ENCODE measurements around the gene ANP32E.

Gene ANP32E

DNA sequence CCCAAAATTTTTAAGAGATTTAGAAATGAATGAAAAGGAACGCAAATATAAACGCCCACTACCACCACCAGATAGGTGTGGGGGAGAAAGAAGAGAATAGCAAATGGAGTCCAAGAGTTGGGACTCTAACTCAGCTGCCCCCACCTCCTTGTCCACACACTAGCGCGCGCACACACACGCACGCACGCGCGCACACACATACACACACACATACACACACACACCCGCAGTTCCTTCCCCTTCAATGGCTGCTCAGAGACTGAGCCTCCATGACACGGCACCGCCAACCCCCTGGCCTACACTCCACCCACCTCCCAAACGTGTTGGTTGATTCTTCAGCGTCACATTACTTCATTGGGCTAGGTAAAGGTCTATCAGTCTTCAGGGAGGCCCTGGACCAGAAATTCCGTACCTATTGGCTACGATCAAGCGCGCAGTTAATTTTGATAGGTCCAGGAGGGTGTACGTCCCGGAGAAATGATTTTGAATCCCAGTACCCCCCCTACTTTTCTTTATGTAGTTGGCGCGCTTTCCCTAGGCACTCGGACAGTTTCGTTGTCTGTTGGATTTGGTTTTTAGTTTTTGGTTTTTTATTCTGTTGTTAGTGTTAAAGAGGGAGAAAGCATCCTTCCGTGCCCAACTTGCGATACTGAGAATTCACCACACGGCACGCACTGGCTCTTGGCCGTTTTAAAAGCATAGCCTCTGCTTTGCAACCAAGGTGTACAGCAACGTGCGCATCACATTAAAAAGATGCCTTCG, at the start of gene ANP32E:
Gene ANP32E, minus strand, starts transcription at position 261 of the 762 bp plus-strand sequence. CDS start 326 bp downstream, outside the sequence.
- DNase-seq, result peak; percentile 99 to 100

DNA sequence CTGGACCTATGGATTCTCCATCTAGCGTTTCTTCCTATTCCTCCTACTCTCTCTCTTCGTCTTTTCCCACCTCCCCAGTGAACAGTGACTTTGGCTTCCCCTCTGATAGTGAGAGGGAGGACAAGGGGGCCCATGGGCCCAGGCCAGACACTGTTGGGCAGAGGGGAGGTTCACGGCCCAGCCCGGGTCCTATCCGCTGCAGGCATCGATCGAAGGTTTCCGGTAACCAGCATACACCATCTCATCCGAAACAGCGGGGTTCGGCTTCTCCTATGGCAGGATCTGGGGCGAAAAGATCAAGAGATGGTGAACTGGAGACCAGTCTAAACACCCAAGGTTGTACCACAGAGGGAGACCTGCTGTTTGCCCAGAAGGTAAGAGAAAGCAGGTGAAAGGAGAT, 47.3 kb upstream of the ANP32E start:
- DNase-seq, result no peak

DNA sequence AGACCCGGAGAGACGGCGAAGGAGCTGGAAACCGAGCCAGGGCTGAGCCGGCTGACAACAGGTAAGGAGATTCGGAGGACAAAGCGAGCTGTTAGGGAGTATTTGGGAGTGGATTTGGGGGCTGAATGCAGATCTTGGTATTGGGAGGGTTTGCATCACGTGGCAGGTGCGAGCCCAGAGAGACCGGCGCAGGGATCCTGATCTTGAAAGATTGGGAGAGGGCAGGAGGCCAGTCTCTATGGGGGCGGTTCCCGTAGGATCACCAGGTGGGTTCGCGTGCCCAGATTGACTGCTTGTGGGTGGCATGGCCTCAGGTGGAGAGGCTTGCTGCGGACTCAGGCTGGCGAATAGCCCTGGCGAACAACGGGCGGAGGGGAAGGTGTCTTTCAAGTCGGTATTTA, 46.6 kb upstream of the ANP32E start:
- DNase-seq, result no peak

DNA sequence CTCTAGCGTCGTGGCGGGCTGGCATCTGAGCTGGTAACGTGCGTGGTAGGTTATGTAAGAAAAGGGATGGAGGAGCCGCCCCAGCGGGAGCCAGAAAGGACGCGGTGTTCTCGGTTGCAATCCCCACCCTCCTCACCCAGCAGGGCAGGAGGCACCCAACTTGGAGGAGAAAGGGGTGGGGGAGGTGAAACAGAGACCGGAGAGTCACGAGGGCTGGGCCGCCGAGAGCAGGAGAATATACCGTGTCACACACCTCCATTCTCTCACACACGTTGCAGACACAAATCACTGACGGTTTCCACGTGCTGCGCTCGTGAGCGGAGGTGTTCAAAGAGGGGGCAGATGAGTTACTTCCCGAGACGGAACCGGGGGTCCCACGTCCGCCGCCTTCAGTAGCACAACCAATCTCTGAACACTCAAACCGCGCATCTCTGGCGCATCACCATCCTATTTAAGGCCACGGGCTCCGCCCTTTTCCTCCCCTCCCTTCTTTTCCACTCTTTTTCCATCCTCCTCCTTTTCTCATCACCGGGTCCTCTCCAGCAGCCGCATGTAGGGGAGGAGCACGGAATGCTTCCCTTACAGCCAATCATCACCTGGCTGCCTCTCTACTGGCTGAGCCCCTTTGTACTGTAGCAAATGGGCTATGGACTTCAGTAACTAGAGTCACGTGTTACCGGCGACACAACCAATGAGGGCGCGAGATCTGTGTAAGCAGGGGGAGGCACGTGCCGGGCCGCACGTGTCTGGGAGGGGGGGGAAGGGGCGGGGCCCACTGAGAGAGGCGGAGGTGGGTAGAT, 46.0 kb upstream of the ANP32E start, which contains the start of gene CIART:
Gene CIART, plus strand, starts transcription at position 797 of the 800 bp plus-strand sequence. CDS start 714 bp downstream, outside the sequence.
- peak; percentile 99 to 100 for DNase-seq

DNA sequence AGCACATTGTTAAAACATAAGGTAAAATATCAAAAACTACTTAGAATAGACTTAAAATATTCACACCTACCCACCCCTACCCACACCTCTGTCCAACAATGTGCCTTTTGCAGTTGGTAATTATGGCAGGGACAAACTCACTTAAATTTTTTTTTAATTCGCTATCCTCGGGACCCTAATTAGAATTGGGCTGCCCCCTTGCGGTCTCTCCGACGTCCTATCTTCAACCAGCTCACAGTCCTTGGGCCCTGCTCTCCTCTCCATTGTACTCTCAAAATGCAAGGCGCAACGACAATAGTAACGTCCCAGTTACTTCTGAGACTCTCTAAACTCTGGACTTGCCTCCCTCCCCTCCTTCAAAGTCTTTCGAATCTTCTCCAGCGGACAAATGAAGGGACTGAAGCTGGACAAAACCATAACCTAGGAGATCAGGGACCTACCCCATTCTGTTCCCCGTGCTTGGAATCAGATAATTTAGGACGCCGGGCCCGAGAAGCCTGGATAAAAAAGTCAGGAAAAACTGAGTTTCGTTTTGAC, 45.4 kb upstream of the ANP32E start:
- DNase-seq, result peak; percentile 79 to 94

DNA sequence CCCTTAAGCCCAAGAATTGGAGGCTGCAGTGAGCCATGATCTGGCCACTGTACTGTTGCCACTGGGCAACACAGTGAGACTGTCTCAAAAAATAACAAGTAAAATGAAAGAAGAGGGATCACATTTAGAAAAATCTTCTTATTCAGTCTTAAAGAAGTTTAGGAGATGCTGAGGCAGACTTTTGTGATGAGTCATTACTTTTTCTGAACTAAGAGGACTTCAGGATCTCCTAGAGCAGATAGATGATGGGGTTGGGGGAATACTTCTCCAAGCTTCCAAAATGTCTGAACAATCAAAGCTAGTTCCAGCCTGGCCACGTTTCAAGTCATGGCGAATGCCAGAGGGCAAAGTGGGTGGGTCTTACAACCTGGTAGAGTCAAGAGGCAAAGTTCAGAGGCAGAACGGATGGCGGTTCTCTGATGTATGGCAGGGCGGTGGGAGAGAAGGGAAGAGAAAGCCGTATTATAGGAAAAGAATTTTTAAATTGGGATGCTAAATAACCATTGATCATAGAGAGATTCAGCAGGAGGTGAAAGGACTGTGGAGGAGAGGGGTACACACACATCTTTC, 44.3 kb upstream of the ANP32E start:
- DNase-seq, result no peak

DNA sequence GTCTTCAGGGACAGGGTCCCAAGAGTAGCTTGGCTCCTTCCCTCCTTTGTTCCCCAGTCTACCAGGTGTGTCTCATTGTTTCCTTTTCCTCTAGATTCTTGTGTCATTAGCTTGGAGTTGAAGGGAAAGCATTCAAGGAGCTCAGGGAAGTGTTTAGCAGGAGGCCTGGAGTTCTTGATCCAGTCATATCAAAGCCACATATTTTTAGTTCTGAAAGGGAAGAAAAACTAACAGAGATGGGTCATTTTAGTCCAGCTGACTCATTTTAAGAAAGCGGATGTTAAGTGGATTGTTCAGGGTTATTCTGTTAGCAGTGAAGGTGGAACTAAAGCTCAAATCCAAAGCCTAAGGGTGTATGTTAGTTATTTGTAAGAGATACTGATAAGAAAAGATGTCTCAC, 37.4 kb upstream of the ANP32E start:
- DNase-seq, result no peak

DNA sequence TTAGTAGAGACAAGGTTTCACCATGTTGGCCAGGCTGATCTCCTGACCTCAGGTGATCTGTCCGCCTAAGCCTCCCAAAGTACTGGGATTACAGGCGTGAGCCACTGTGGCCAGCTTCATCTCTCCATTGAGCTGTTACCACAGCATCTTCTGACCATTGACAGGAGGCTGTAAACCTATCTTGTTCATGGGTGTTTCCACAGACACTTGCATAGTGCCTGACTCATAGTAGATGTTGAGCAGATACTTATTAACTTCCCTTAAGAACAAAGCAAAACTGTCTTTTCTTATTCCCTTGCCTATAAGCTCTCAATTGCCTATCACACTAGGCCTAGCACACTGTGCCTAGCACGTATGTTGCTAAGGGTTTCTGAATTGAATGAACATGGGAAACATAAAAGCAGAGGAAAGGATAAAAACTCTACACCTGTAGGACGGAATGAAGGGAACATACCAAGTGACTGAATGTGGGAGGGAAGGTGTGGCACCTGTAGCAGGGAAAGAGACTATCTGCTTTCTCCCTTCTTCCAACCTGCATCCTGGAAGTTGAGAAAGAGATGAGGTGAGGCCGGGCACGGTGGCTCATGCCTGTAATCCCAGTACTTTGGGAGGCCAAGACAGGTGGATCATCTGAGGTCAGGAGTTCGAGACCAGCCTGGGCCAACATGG, 35.5 kb upstream of the ANP32E start:
- no peak for DNase-seq

DNA sequence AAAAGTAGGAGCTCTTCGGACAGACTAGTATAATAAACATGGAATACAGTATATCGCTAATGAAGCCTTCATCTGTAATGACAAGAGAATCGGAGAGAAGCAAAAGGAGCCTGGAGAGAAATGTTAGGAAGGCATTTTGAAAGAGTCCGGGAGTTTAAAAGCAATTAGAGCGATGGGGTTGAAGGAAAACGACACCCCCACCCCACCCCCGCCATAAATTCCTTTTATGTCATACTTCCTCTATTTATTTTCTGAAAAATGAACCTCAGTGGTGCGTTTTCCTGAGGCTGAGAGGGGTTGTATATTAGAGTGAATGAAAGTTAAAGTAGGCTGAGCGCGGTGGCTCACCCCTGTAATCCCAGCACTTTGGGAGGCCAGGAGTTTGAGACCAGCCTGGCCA, 33.5 kb upstream of the ANP32E start:
- no peak for DNase-seq

DNA sequence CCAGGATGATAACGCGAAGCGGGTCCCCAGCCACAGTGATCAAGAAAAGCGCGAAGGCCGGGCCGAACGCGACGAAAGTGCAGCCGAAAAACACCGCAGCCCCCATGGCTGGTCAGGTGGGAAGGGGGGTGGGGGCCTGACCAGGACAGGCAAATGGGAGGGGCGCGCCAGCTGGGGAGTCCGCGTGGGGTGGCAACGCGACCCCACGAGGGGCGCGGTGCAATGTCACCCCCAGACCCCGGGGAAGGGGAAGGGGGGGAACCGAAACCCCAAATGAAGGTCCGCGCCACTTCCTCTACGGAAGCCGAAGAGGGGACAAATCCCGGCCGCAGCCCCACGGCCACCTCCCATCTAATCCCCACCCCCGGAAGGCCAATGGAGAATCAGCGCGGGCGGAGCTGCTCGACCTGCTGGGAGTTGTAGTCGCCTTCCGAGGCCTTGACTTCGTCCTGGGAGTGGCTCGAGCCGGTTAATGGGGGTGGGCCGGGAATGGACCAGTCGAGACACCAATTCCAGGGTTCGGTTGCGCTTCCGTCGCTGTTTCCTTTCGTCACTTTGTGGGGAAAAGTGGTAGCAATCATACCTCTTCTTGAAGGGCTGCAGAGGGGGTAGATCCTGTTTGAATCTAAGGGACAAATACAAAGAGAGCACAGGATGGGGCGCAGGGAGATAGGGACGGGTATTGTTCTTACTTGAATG, 32.9 kb upstream of the ANP32E start, which contains the start of gene APH1A:
Gene APH1A, minus strand, starts transcription at position 312 of the 699 bp plus-strand sequence. Its CDS starts 206 bp downstream, at position 106.
- peak; percentile 96 to 97 for DNase-seq

DNA sequence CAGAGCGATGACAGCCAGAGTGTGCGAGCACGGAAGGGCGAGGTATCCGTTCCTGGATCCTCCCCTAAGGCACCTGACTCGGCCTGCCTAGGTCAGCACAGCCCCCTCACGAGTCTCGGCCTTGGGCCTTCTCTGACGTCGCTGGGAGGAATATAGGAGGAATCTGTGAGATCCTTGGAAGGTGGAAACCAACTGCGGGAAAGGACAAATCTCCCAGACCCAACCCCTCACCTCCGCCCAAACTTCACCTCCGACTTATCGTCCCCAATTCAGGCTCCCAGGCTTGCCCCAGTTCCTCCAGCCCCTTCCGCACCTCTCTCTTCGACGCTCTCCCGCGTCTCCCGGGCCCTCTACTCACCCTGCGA, 32.4 kb upstream of the ANP32E start:
- no peak for DNase-seq

DNA sequence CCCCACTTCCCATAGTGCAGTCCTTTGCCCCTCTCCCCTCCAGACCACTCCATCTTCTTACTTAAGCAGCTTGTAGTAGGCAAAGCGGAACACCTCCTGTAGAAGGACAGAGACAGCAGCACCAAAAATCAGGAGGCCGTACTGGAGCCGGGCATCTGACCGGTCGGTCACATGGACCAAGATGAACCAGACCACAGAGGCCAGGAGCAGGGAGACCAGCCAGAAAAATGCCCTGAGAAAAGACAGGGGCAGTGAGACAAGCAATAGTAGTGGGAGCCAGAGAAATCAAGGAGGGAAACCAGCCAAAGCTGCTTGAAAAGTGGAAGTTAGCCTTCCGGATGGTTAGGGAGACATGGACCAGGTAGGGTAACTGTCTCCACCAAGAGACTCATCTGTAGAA, 32.0 kb upstream of the ANP32E start:
- no peak for DNase-seq

DNA sequence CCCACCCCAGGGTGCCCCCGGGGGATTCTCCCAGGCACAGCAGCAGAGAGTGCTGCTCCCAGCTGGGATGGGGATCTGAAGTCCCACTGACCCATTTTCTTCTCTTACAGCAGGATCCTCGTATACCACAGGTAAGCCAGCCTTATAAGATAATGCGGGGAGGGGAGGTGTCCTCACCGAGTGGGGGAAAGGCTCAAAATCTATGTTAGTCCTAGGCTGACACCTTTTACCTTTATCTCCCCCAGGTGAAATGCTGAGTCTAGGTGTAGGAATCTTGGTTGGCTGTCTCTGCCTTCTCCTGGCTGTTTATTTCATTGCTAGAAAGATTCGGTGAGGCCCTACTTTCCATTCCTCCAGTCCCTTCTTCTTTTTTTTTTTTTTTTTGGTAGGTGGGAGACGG, 27.6 kb upstream of the ANP32E start:
- DNase-seq, result no peak

DNA sequence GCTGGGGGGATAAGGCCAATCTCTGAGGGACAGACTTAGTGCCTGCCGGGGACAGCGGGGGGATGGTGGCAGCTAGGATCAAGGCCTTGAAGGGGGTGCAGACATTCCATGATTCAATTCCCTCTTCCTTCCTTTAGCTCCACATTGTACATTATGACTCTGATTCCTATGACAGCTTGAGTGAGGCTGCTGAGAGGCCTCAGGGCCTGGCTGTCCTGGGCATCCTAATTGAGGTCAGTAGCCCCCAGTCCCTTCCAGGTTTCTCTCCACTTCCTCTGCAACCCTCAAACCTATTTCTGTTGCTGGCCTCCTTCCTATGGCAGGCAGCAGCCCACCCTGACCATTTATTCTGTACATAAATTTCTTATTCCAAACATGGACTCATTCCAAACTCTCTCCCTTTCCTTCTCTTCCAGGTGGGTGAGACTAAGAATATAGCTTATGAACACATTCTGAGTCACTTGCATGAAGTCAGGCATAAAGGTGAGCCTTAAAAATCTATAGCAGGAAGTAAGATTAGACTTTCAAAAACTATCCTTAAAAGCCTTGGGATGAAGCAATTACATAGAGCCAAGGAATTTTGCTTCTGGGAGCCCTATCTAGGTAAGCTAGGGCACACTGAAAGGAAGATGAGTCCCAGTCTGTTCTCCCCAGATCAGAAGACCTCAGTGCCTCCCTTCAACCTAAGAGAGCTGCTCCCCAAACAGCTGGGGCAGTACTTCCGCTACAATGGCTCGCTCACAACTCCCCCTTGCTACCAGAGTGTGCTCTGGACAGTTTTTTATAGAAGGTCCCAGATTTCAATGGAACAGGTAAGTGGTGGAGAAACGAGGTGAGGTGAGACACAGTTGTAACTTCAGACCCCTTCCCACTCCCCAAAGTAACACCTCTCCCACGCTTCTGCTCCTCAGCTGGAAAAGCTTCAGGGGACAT, 26.7 kb upstream of the ANP32E start:
- peak; percentile 40 to 61 for DNase-seq

DNA sequence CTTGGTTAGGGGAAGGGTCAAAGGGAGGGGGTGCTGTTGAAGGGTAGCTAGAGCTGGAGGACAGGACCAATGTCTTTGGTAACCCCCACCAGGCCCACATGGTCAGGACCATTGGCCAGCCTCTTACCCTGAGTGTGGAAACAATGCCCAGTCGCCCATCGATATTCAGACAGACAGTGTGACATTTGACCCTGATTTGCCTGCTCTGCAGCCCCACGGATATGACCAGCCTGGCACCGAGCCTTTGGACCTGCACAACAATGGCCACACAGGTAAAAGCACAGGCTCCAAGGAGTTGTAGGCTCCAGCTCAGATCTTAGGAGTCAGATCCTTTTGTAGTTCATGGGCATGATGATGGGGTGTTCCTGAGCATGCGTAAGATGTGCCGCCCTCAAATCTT, 25.5 kb upstream of the ANP32E start:
- DNase-seq, result no peak

DNA sequence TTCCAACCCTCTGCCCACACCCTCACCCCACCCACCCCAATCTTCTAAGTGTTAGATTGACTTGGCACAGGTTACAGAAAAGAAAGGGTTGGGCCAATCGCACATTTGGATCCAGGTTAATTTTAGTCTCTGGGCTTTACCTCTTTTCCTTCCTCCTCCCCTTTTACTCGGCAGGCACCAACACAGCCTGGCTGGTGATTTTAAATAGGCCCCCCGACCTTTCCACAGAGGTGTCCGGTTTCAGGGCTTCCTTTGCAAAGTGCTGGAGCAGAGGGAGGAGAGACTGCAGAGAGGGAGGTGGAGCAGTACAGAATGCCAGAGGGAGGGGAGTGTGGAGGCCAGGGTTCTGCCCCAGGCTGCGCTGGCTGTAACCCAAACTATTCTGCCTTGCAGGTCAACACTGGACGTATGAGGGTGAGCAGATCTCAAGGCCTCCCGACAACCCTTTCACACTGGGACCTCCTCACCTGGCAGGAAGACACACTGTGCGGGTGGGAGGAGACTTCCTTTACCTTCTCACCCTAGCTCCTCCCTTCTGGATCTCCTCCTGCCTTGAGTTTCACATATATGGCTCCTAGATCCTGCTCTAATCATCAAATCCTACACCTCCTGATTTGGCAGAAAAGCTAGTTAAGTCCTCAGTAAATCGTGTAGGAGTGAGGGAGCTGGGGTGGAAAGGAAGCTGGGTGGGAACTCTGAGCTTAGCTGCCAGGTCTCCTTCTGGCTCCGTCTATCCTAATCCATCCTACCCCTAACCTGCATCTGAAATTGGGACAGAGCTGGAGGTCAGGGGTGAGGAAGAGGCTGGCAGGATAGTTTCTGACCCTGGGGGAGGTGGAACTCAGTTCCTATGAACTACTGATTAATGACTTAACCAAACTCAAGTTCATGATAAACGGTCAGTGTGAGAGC, 24.1 kb upstream of the ANP32E start:
- DNase-seq, result peak; percentile 65 to 78

DNA sequence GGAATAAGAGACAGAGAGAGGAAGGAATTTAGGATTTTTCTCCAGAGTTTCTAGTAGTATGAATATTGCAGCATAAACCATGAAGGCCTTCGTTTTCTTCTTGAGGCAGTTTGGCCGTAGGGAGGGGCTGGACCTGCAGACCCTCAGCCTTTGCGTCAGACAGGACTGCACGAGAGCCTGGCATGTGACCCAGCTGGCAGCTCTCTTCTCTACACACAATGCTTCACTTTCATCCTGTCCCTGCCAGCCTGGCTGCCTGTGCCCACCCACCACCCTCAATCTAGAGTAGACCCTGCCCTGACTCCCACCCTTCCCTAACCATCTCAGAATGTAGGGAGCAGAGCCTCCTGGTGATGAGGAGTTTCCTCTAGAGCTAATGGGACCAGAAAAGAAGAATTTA, 23.3 kb upstream of the ANP32E start:
- DNase-seq, result no peak

DNA sequence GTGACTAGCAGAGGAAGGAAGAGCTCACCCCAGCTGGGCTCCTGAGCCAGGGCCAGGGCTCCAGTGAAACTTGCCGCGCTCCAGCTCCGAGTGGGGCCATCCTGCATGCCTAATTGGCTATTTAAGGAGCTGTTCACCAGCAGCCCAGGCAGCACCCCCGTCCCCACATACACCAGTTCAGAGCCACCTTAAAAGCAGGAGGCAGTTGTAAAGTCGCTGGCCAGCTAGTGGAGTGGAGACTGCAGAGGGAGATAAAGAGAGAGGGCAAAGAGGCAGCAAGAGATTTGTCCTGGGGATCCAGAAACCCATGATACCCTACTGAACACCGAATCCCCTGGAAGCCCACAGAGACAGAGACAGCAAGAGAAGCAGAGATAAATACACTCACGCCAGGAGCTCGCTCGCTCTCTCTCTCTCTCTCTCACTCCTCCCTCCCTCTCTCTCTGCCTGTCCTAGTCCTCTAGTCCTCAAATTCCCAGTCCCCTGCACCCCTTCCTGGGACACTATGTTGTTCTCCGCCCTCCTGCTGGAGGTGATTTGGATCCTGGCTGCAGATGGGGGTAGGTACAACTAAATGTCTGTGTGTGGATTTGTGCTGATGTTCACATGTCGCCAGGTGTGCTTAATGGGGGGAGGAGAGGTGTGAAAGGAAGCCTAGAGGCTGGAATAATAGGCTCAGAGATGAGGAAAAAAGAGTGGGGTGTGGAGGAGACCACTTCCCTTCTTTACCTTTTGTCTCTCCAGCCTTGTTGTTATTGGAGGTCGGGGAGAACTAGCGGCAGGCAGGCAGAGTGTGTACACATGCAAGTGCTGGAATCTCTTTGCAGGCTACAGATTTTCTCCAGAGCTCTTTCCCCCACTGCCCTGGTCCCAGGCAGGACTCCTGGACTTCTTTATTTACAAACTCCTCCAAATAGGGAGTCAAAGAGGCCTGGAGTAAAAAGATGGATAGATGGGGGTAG, 22.0 kb upstream of the ANP32E start, which contains the start of gene CA14:
Gene CA14, plus strand, starts transcription at position 151 of the 962 bp plus-strand sequence. Its CDS starts 355 bp downstream, at position 506.
- DNase-seq, result no peak
